Heart left ventricle (tissue), 16 donors: ENCODE measurements around the gene OR6B1. TPM values are rescaled to one million over a fixed set of nuclear protein-coding genes. Genes with fewer than 3 reads are reported as not detected.
"Not testable (repeated sequence)": the region's sequence is repeated elsewhere in the genome, so short reads cannot be mapped to it uniquely, and the experiment has no call there.

Source experiments
- ATAC-seq, 4 donors: fragments of 200-7000 bp; cut with Tn5 transposase; one replicate each; pipeline ENCODE4 v1.9.1; 2020 to 2022; ENCODE audit warnings: moderate library complexity in 4 of 4, mild to moderate bottlenecking in 3 of 4, moderate number of reproducible peaks in 1 of 4
- DNase-seq, 5 donors: peaks; one replicate each; pipeline ENCODE4 v3.0.0-alpha.2; 2020
- H3K27ac ChIP-seq, 12 donors: fragments of 200-600 bp; sonication (generic) in 4 of 12; one replicate each; pipeline versions ENCODE4 v1.5.0 to v1.8.0; 2016 to 2022; ENCODE audit warnings: mild to moderate bottlenecking in 2 of 12
- H3K27me3 ChIP-seq, 9 donors: fragments of 200-600 bp; sonication (generic) in 2 of 9; one replicate each; pipeline versions ENCODE4 v1.5.1 to v1.8.0; 2016 to 2022; ENCODE audit warnings: mild to moderate bottlenecking in 3 of 9
- H3K36me3 ChIP-seq, 9 donors: fragments of 200-600 bp; sonication (generic) in 2 of 9; one replicate each; pipeline versions ENCODE4 v1.5.0 to v1.8.0; 2018 to 2022; ENCODE audit warnings: mild to moderate bottlenecking in 2 of 9
- H3K4me1 ChIP-seq, 12 donors: fragments of 200-600 bp; sonication (generic) in 4 of 12; one replicate each; pipeline versions ENCODE4 v1.5.0 to v1.8.0; 2016 to 2022; ENCODE audit warnings: mild to moderate bottlenecking in 3 of 12
- H3K4me3 ChIP-seq, 12 donors: fragments of 200-600 bp; sonication (generic) in 4 of 12; one replicate each; pipeline versions ENCODE4 v1.5.0 to v1.8.0; 2017 to 2022; ENCODE audit warnings: mild to moderate bottlenecking in 9 of 12, moderate library complexity in 4 of 12
- H3K9me3 ChIP-seq, 12 donors: fragments of 200-600 bp; sonication (generic) in 4 of 12; one replicate each; pipeline versions ENCODE4 v1.5.0 to v1.8.0; 2016 to 2022; ENCODE audit warnings: mild to moderate bottlenecking in 1 of 12
- CTCF ChIP-seq, 12 donors: fragments of 200-600 bp; sonication (generic) in 4 of 12; IDR thresholded peaks; one replicate each; pipeline versions ENCODE4 v1.5.0 to v1.8.0; 2018 to 2022; ENCODE audit warnings: antibody characterized with exemption in 12 of 12, mild to moderate bottlenecking in 5 of 12
- POLR2A ChIP-seq, 2 donors: fragments of 450-650 bp; IDR thresholded peaks; one replicate each; pipeline ENCODE4 v1.6.1; 2017; ENCODE audit warnings: antibody characterized with exemption in 2 of 2, mild to moderate bottlenecking in 2 of 2, moderate library complexity in 2 of 2
- WGBS, 4 donors: extraction: QIAGEN DNeasy Blood & Tissue Kit in 2 of 4; methylation state at CpG; one replicate each; pipeline versions ENCODE4 v1.1.5 to v1.1.7; 2013 to 2018; 5-methylcytosine and 5-hydroxymethylcytosine counted together
- intact Hi-C, 10 donors: fragments of 100-400 bp; cut with DNase I; formaldehyde crosslinking; loops; one replicate each; pipeline versions ENCODE4 v1.11.1 to v1.14.2; 2022
- polyA plus RNA-seq, 2 donors: library from polyadenylated mRNA; stranded (reverse); fragments of 200-250 nt; gene quantifications; one replicate each; pipeline ENCODE4 v1.2.3, GENCODE V29; 2013
- total RNA-seq, 9 donors: library from RNA; depleted of rRNA in 2 of 9; stranded (reverse); fragments of >200 nt in 2 of 9; fragmentation: NEBNext Ultra II Directional in 3 of 9; extraction: Animal tissue kit (Norgen Biotek cat#: 25700) in 3 of 9; gene quantifications; one replicate each; pipeline versions ENCODE4 v1.1.0 to v1.2.4, GENCODE V29; 2016 to 2023
- donor health status: ischemic (EF 13 %, LVEDD 7.1; RV severe dilation, severe dysfunction).
- donor health status: healthy with polysubstance abuse.
- donor health status: DM: no; HTN: yes; CAD: no.
- donor health status: DM: no; HTN: no; CAD: no.
- donor health status: ischemic (EF 25% LVEDD 6.9; RV normal size, moderate dysfunction).
- donor health status: ischemic (EF 25% LVEDD 5.7; RV mildly dilated, moderate dysfunction).
- donor health status: healthy.
- donor health status: DM: yes; HTN: yes; CAD: no.
- donor health status: ischemic (EF 35%, LVEDD 5.7; RV mildly dilated, moderate dysfunction).
- donor health status: nonischemic (EF 11% LVEDD 7.7; RV severe dilation, severe dysfunction).
- donor health status: DM: yes; HTN: yes; CAD: no.
- donor health status: PGD.
- donor health status: ischemic (EF 29% LVEDD 5.4; RV normal size, mild dysfunction).
- donor health status: nonischemic (EF 23%, LVEDD 6.1; RV moderate dilation, normal function).

Gene OR6B1
- total and polyA plus RNA-seq, 11 donors, result not detected

- ATAC-seq, result no peak
These were observed 48.5 kb downstream of the OR6B1 start, which contains the start of gene OR2A5 for GRCh38 chr7:144048648-144049047. TSS of gene OR2A5 (plus strand) at chr7:144048948. CDS start at chr7:144050402, 1,454 bp downstream.

GRCh38 chr7:144049491-144049890, 49.4 kb downstream of the OR6B1 start:
- 45 to 81% (median 58%) methylated on average over 2 of the region's 2 CpGs for WGBS, 4 donors
- intact Hi-C loops, result no loop called here
- ATAC-seq, result no peak

More at GRCh38 chr7:144048648-144049047, 48.5 kb downstream of the OR6B1 start, which contains the start of gene OR2A5:
- WGBS, 4 donors, result 45 to 67% (median 57%) methylated on average over 1 of the region's 1 CpG
- no peaks in the 10 kb centered on the region for H3K9me3 ChIP-seq
- DNase-seq, result no peak
- H3K27ac ChIP-seq, result no peak within 1 kb of the TSS
- no peaks in the 10 kb centered on the region for H3K4me1 ChIP-seq
- no peaks in the 10 kb centered on the region for H3K36me3 ChIP-seq
- H3K27me3 ChIP-seq, result peaks cover 0 to 4% (median 0%) of the 10 kb centered on the region in 9 donors
- intact Hi-C loops, result no loop called here
- no peak for TF ChIP-seq CTCF (IDR thresholded peaks at IDR 0.05)
- no peak for TF ChIP-seq POLR2A (IDR thresholded peaks at IDR 0.05)
- H3K4me3 ChIP-seq, result no peak within 1 kb of the TSS

GRCh38 chr7:144050093-144050492, 50.0 kb downstream of the OR6B1 start:
- WGBS, 4 donors, result 74 to 81% (median 77%) methylated on average over 3 of the region's 3 CpGs
- intact Hi-C loops, result no loop called here

More at GRCh38 chr7:144049491-144049890, 49.4 kb downstream of the OR6B1 start:
- Histone ChIP-seq H3K27me3 (peaks cover 0 to 4% (median 0%) of the 10 kb centered on the region in 9 donors), H3K36me3 (no peaks in the 10 kb centered on the region), H3K27ac (no peak overlapping the region), H3K9me3 (no peaks in the 10 kb centered on the region), H3K4me1 (no peaks in the 10 kb centered on the region), H3K4me3 (no peak overlapping the region)
- DNase-seq, result no peak
- TF ChIP-seq POLR2A (IDR thresholded peaks at IDR 0.05) (no peak), CTCF (IDR thresholded peaks at IDR 0.05) (no peak)

GRCh38 chr7:144050884-144051283, 50.8 kb downstream of the OR6B1 start:
- H3K36me3 ChIP-seq, H3K27me3 ChIP-seq, H3K9me3 ChIP-seq, H3K4me1 ChIP-seq, H3K4me3 ChIP-seq, DNase-seq, H3K27ac ChIP-seq, intact Hi-C loops, ATAC-seq: not testable (repeated sequence)
- 87 to 92% (median 92%) methylated on average over 8 of the region's 8 CpGs for WGBS, 4 donors

More at GRCh38 chr7:144050093-144050492, 50.0 kb downstream of the OR6B1 start:
- Histone ChIP-seq H3K27ac (no peak overlapping the region), H3K4me1 (no peaks in the 10 kb centered on the region), H3K9me3 (no peaks in the 10 kb centered on the region), H3K27me3 (peaks cover 0 to 4% (median 0%) of the 10 kb centered on the region in 9 donors), H3K36me3 (no peaks in the 10 kb centered on the region), H3K4me3 (no peak overlapping the region)
- ATAC-seq (no peak), DNase-seq (no peak)
- no peak for TF ChIP-seq POLR2A (IDR thresholded peaks at IDR 0.05)
- TF ChIP-seq CTCF (IDR thresholded peaks at IDR 0.05), result no peak

DNA sequence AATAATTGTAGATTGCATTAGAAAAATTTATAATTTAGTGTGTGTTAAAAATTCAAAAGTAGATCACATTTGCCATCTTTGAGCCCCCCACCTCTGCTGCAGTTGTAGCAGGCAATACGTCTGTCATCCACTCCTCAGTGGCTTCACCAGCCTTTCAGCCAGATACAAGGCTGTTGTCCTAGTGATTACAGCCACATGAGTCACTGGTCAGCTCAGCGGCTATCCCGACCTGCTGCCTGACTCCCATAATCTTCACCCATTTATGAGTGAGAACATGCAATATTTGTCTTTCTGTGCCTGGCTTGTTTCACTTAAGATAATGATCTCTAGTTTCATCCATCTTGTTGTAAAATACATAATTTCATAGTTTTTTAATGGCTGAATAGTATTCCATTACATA, 57.8 kb downstream of the OR6B1 start:
- no peaks in the 10 kb centered on the region for H3K4me1 ChIP-seq
- WGBS, 4 donors, result 55 to 78% (median 69%) methylated on average over 3 of the region's 3 CpGs
- H3K27ac ChIP-seq, result no peak overlapping the region
- H3K4me3 ChIP-seq, result no peak overlapping the region
- no peak for ATAC-seq
- intact Hi-C loops, result no loop called here
- no peaks in the 10 kb centered on the region for H3K27me3 ChIP-seq
- TF ChIP-seq POLR2A (IDR thresholded peaks at IDR 0.05), result no peak
- TF ChIP-seq CTCF (IDR thresholded peaks at IDR 0.05), result no peak
- no peak for DNase-seq
- H3K36me3 ChIP-seq, result no peaks in the 10 kb centered on the region
- H3K9me3 ChIP-seq, result peaks cover 0 to 8% (median 0%) of the 10 kb centered on the region in 12 donors
